SH-SY5Y (cell line): Measurements from ENCODE around the gene MACROD2.

ENCODE experiments used
- GATA2 ChIP-seq: IDR thresholded peaks from 2 replicates; pipeline ENCODE4 v1.6.1; 2011; ENCODE audit warnings: mild to moderate bottlenecking, low read depth, low read length
- GATA3 ChIP-seq: IDR thresholded peaks from 2 replicates; pipeline ENCODE4 v1.6.1; 2011; ENCODE audit warnings: low read depth, mild to moderate bottlenecking, low read length, moderate library complexity

DNA sequence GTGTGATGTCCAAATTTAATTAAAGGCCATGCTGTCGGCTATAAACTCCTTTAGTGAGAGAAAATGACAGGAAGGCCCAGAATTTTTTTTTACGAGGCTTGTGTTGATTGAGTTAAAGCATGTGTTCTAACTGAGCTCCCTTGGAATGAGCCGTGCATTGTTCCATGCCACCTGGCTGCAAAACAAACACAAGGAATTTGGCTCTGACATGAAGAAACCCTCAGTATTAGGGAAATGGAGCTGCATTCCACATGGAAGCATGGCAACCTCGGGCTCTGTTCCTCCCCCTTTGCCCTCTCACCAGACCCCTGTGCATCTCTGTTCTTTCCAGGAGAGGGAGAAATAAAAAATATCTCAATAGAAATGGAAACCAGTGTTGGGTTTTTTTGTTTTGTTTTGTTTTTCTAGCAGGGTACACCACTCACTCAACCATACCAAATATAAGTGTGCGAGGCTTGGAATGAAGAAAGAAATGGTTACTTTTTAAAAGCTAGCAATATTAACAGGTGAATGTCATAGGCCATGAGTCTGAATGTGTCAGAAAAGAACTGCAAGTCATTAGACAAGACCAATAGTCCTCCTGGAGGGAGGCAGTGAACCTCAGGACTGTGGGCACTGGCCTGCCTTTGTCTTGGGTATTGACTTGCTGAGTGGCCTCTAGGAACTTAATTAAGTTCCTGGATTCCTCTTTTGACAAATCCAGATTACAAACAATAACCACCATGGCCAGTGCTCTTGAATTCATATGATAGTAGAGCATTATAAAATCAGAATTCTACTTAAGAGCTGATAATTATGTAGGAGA lies 1642.8 kb downstream of the MACROD2 start:
- TF ChIP-seq GATA3 = no peak
- no peak for TF ChIP-seq GATA2
